NT2/D1 (cell line): Measurements from ENCODE around the gene PDZRN3.

ENCODE experiments used
- DNase-seq: peaks from one replicate; pipeline ENCODE4 v3.0.0-alpha.2; 2011; ENCODE audit warnings: low read depth, low spot score
- H3K27me3 ChIP-seq: 2 replicates; pipeline ENCODE4 v1.6.0; 2011; ENCODE audit warnings: mild to moderate bottlenecking; ENCODE audit not compliant: insufficient read length, insufficient read depth
- H3K36me3 ChIP-seq: 2 replicates; pipeline ENCODE4 v1.6.1; 2011; ENCODE audit warnings: mild to moderate bottlenecking, low read length, mixed read lengths; ENCODE audit not compliant: insufficient read depth, insufficient read length
- H3K4me1 ChIP-seq: 2 replicates; pipeline ENCODE4 v1.5.1; 2011; ENCODE audit not compliant: insufficient read depth, insufficient read length
- H3K4me3 ChIP-seq: 2 replicates; pipeline ENCODE4 v1.5.1; 2011; ENCODE audit warnings: low read depth; ENCODE audit not compliant: insufficient read length
- H3K9ac ChIP-seq: 2 replicates; pipeline ENCODE4 v1.6.0; 2011; ENCODE audit warnings: low read depth; ENCODE audit not compliant: insufficient read length
- H3K9me3 ChIP-seq: 2 replicates; pipeline ENCODE4 v1.5.1; 2011; ENCODE audit warnings: mild to moderate bottlenecking, low read length; ENCODE audit not compliant: insufficient read depth
- SUZ12 ChIP-seq: IDR thresholded peaks from 2 replicates; pipeline ENCODE4 v1.6.1; 2011; ENCODE audit not compliant: insufficient read length, insufficient read depth; ENCODE audit errors: extremely low read depth
- YY1 ChIP-seq: IDR thresholded peaks from 2 replicates; pipeline ENCODE4 v1.6.1; 2011; ENCODE audit not compliant: insufficient read length, insufficient read depth
- ZNF274 ChIP-seq: IDR thresholded peaks from 2 replicates; pipeline ENCODE4 v1.6.1; 2011; ENCODE audit warnings: mild to moderate bottlenecking, low read depth, low read length

The PDZRN3 gene

DNA sequence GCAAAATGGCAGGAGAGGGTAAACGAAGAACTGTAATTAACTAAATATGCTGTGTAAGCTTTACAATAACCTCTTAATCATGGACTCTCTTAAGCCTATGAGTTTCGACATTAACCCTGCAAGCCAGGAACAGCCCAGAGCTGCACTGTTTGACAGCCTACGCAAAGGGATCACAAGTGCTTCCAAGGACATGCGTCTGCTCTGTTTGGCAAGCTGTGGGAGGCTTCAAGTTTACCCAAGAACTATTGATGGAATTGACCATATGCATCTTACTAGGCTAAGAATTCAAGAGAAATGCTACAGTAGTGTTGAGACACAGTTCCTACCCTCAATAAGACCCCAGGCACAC, 66.0 kb downstream of the PDZRN3 start:
- no peak for TF ChIP-seq YY1
- no peak for TF ChIP-seq ZNF274
- TF ChIP-seq SUZ12, result no peak

DNA sequence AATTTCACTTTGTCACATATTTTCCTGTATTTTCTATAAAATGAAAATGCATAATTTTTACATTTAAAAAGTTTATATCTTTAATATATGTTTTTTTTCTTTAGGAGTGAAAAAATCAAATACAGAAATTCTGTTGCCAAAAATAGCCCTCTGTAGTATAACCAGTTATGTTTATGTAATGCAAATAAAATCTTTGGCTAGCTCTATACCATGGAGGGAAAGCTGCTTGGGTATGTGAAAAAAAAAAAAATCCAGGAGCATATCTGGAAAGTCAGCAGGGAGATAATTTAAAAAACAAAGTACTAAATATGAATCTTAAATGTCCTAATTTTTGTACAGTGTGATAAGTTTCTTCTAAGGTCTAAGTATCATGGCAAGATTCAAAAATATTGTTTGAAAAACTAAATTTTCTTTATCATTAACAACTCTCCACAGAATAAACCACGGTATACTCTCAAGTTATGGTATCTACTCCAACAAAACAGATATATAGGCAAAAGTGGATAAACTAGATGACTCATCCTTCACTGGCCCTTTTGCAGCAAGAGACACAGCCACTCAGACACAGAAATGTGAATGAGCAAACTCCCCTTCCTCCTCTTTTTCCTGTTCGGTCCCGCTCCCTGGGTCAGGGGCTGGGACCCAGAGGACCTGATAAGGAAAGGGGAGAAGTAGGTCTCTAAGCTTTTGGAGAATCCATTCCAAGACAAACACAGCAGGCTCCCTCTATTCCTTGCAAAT, 66.6 kb downstream of the PDZRN3 start:
- no peak overlapping the region for H3K4me3 ChIP-seq
- H3K9ac ChIP-seq, result no peak overlapping the region
- no peaks in the 10 kb centered on the region for H3K4me1 ChIP-seq
- no peaks in the 10 kb centered on the region for H3K27me3 ChIP-seq
- H3K9me3 ChIP-seq, result no peaks in the 10 kb centered on the region
- no peak for DNase-seq
- no peaks in the 10 kb centered on the region for H3K36me3 ChIP-seq
- no peak for TF ChIP-seq YY1
- TF ChIP-seq ZNF274, result no peak
- no peak for TF ChIP-seq SUZ12

More for the DNA sequence above, 66.0 kb downstream of the PDZRN3 start:
- Histone ChIP-seq H3K4me1 (no peaks in the 10 kb centered on the region), H3K4me3 (no peak overlapping the region), H3K36me3 (no peaks in the 10 kb centered on the region), H3K9ac (no peak overlapping the region), H3K27me3 (no peaks in the 10 kb centered on the region), H3K9me3 (no peaks in the 10 kb centered on the region)
- no peak for DNase-seq

DNA sequence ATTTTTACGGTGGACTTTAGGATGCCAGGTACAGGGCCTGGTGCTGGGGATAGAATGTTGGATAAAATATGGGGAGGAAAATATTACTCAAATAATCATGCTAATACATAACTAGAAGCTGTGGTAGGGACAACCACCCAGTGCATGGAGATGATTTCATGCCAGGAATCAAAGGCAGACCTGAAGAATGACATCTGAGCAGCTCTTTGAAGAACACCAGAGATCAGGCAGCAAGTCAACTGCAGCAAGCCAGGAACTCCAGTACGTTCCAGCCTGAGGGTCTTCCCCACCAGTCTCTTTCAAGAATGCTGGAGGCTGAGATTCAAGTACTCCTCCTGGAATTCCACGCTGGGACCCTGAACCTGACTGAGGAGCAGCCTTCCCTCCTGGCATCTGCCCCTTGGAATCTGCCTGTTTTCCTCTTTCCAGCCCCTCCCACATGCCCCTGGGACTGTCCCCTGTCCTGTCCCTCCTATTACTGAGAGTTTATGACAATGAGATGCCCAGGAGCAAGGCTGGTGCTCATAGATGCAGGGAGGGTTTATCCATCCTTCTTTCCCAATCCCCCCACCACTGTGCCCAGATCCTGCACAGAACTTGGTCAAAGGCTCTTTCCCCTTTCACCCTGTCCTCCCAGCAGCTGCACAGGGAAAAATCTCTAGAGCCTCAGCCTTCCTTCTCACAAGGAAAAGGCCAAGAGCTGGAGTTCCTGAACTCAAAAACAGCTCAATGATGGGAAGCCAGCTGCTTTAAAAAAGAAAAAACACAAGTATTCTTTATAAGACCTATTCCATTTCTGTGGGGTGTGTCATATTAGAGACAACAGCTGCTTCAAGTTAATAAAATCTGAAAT, 68.0 kb downstream of the PDZRN3 start:
- TF ChIP-seq SUZ12, result no peak
- no peak for TF ChIP-seq YY1
- TF ChIP-seq ZNF274, result no peak
- Histone ChIP-seq H3K36me3 (no peaks in the 10 kb centered on the region), H3K27me3 (no peaks in the 10 kb centered on the region), H3K9me3 (no peaks in the 10 kb centered on the region), H3K4me1 (no peaks in the 10 kb centered on the region), H3K4me3 (no peak overlapping the region), H3K9ac (no peak overlapping the region)
- no peak for DNase-seq

DNA sequence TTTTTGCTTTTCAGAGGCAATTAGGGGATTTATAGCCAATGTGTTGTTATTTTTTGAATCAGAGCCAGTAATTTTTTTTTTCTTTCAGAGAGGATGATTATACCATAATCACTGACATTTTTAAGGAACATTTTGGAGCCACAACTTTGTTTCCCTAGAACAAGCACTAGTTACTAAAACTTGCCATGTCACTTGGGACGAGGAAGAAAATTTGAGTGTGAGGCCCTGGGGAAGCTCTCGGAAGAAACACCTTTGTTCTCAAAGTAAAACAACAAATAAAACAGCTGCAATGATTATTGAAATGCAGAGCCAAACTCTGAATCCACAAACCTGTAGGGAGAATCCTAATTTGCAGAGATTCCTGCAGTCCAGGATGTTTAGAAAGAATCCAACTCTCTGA, 69.7 kb downstream of the PDZRN3 start:
- TF ChIP-seq YY1 (no peak), ZNF274 (no peak), SUZ12 (no peak)
- no peaks in the 10 kb centered on the region for H3K4me1 ChIP-seq
- H3K4me3 ChIP-seq, result no peak overlapping the region
- H3K9ac ChIP-seq, result no peak overlapping the region
- no peaks in the 10 kb centered on the region for H3K9me3 ChIP-seq
- H3K36me3 ChIP-seq, result no peaks in the 10 kb centered on the region
- DNase-seq, result no peak
- H3K27me3 ChIP-seq, result no peaks in the 10 kb centered on the region

DNA sequence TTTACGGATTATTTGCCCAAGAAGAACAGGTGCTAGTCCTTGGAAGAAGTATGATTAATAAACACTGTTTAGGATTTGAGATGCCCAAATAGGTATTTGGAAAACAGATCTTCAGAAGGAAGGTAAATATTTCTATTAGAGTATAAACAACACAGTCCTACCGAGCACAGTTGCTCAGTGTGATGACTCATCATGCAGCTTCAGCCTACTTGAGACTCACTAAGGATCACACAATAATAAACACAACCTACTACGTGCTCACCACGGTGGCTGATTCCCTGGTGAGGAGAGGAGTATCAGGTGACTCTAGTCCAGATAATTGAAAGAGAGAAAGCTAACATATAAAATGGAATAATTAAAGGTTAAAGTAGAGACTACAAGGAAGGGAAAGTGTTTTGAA, 72.0 kb downstream of the PDZRN3 start:
- Histone ChIP-seq H3K36me3 (no peaks in the 10 kb centered on the region), H3K27me3 (no peaks in the 10 kb centered on the region), H3K4me1 (peaks cover 2% of the 10 kb centered on the region), H3K9me3 (no peaks in the 10 kb centered on the region), H3K9ac (no peak overlapping the region), H3K4me3 (no peak overlapping the region)
- no peak for DNase-seq
- TF ChIP-seq ZNF274 (no peak), SUZ12 (no peak), YY1 (no peak)

DNA sequence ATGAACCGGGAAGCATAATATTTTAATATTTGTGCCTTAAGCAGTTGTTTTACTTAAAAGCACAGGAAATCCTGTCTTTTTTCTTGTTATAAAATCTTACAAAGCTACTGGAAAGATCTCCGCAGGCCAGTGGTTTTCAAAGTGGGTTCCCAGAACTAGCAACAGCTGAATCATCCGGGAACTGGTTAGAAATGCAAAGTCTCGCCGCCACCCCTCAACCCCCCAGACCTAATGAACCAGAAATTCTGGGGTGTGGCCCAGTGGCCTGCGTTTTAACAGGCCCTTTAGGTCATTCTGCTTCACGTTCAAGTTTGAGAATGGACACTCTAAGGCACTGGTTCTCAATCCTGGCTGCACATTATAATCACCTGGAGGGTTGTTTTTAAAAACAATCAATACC, 74.7 kb downstream of the PDZRN3 start:
- DNase-seq, result no peak

DNA sequence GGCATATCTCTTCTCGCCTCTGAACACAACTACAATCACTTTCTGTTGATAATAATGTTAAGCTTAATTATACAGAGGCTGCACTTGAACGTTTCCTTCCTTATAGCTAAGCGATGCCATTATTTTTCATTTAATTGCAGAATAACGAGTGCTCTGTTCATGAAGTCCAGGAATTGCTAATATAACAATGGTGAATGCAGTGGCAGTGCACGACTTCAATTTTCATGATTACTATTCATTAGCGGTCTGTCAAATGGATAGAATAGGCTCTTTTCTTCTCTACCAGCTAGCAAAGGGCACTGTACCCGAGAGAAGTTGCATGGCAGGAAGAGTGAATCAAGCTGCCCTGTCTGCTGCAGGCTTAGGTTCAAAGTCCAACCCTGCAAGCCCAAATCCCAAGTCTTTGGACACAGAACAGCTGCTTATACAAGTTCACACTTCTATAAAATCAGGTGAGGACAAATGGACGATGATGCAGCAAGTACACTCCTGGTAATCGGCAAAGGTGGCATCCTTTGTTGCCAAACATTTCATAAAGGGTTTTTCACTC, 75.6 kb downstream of the PDZRN3 start:
- no peak for DNase-seq
- peaks cover 4% of the 10 kb centered on the region for H3K4me1 ChIP-seq
- no peaks in the 10 kb centered on the region for H3K27me3 ChIP-seq
- TF ChIP-seq ZNF274 (no peak), YY1 (no peak), SUZ12 (no peak)
- H3K9me3 ChIP-seq, result no peaks in the 10 kb centered on the region
- H3K9ac ChIP-seq, result no peak overlapping the region
- H3K36me3 ChIP-seq, result no peaks in the 10 kb centered on the region
- no peak overlapping the region for H3K4me3 ChIP-seq

More for the DNA sequence above, 74.7 kb downstream of the PDZRN3 start:
- no peaks in the 10 kb centered on the region for H3K9me3 ChIP-seq
- no peak for TF ChIP-seq SUZ12
- TF ChIP-seq YY1, result no peak
- no peak for TF ChIP-seq ZNF274
- H3K9ac ChIP-seq, result no peak overlapping the region
- H3K36me3 ChIP-seq, result no peaks in the 10 kb centered on the region
- H3K4me3 ChIP-seq, result no peak overlapping the region
- peaks cover 4% of the 10 kb centered on the region for H3K4me1 ChIP-seq
- no peaks in the 10 kb centered on the region for H3K27me3 ChIP-seq
